Skeletal muscle satellite cell (primary cell): ENCODE measurements around the gene SKP1.

Experiments
- H3K27me3 ChIP-seq: 2 replicates; pipeline ENCODE4 v1.7.0; 2013; ENCODE audit warnings: low read length; ENCODE audit not compliant: control insufficient read depth, insufficient read depth
- H3K36me3 ChIP-seq: 2 replicates; pipeline ENCODE4 v1.7.0; 2013; ENCODE audit warnings: mild to moderate bottlenecking, control low read depth, low read length; ENCODE audit not compliant: insufficient read depth
- H3K4me1 ChIP-seq: 2 replicates; pipeline ENCODE4 v1.7.0; 2013; ENCODE audit warnings: low read length; ENCODE audit not compliant: control insufficient read depth, insufficient read depth
- H3K4me2 ChIP-seq: 2 replicates; pipeline ENCODE4 v1.7.0; 2013; ENCODE audit warnings: mild to moderate bottlenecking, low read length
- H3K4me3 ChIP-seq: 2 replicates; pipeline ENCODE4 v1.7.0; 2013; ENCODE audit warnings: low read length
- H3K9ac ChIP-seq: 2 replicates; pipeline ENCODE4 v1.7.0; 2013; ENCODE audit warnings: mild to moderate bottlenecking, low read depth, low read length, moderate library complexity
- H3K9me3 ChIP-seq: replicated peaks from 2 replicates; pipeline ENCODE4 v1.7.0; 2013; ENCODE audit warnings: mild to moderate bottlenecking, control low read depth, low read length

The SKP1 gene

DNA sequence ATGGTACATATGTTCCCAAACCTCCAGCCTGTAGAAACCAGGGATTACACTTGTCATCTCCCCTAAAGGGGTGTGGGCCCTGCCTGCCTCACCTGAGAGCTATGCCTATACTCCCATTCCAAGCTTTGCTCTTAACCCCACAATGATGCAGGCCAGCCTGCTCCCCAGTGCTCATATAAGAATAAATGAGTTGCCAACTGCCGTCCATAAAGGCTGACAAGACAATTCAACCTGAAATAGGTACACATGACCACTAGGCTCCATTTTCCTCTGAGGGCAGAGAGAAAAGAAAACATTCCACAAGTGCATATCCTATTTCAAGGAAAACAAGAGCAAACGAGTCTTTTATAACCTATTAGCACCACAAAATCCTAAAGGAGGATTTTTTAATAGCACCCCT, 28.4 kb downstream of the SKP1 start:
- H3K9ac ChIP-seq, result no peak overlapping the region
- H3K36me3 ChIP-seq, result peaks cover 70% of the 10 kb centered on the region
- H3K9me3 ChIP-seq, result no peaks in the 10 kb centered on the region
- H3K4me1 ChIP-seq, result peaks cover 3% of the 10 kb centered on the region
- no peak overlapping the region for H3K4me3 ChIP-seq
- no peaks in the 10 kb centered on the region for H3K27me3 ChIP-seq
- H3K4me2 ChIP-seq, result no peak overlapping the region

DNA sequence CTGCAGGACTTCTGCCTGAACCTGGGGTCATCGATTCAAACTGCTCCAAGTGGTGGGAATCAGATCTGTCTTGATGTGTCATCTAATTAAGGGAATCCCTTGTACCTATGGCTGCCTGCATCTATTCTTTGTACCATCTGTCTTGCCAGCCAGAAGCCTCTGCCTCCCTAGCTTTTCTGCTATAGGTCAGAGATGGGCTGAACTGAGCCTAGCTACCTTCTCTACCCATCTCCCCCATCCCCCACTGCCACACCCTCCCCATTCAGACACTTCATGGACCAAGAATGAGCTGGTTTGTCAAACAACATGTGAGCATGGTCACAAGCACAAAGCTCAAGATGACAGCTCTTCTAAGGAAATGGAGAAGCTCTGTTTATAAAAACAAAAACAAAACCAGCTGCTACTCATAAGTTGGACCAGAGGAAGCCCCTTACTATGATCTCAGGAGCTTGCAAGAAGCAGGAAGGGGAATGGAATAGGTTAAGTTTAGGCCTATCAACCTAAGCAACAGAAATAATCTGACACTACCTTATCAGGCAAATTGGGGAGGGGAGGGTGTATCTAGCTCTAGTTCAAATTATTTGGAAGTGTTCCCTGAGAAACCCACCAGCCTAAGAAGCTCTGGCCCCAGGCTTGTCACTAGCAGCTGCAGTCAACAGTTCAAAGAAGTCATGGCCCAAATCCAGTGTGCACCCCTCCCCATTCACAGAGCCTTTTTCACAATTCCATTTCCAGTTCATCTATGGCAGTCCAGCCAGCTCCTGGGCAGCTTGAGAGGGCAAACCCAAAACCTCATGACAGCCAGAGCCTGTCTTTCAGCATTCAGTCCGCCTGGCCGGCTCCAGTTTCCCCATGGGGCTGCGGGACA, 29.9 kb downstream of the SKP1 start:
- Histone ChIP-seq H3K36me3 (peaks cover 62% of the 10 kb centered on the region), H3K4me1 (no peaks in the 10 kb centered on the region), H3K4me3 (no peak overlapping the region), H3K9ac (no peak overlapping the region), H3K4me2 (no peak overlapping the region), H3K9me3 (no peaks in the 10 kb centered on the region), H3K27me3 (no peaks in the 10 kb centered on the region)

DNA sequence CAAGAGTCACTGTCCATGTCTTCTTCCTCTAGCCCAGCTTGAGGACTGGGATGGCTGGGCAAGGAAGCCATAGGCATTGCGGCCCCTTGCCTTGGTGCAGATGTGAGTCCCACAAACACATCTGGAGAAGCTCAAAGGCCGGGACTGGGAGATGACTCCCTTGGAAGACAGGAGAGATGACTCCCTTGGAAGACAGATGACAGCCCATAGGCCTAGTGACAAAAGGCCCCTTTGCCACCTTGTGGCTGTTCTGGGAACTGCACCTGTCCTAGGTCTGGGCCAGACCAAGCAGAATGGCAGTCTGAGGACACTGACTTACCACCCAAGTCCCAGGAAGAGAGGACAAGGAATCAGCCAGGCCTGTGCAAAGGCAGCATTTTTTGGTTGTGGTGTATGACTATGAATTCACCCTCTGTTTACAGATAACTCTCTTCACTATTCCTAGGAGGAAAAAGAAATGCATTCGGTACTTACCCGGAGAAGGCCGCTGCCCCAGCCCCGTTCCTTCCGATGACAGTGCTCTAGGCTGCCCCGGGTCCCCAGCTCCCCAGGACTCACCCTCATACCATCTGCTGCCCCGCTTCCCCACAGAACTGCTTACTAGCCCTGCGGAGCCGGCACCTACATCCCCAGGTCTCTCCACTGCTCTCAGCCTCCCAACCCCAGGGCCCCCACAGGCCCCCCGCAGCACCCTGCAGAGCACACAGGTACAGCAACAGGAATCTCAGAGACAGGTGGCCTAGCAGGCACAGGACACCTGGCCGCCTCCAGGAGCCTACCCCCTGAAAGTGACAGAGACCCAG, 30.8 kb downstream of the SKP1 start:
- no peak overlapping the region for H3K4me2 ChIP-seq
- H3K4me1 ChIP-seq, result no peaks in the 10 kb centered on the region
- H3K4me3 ChIP-seq, result no peak overlapping the region
- H3K9me3 ChIP-seq, result no peaks in the 10 kb centered on the region
- no peaks in the 10 kb centered on the region for H3K27me3 ChIP-seq
- peaks cover 57% of the 10 kb centered on the region for H3K36me3 ChIP-seq
- H3K9ac ChIP-seq, result no peak overlapping the region

DNA sequence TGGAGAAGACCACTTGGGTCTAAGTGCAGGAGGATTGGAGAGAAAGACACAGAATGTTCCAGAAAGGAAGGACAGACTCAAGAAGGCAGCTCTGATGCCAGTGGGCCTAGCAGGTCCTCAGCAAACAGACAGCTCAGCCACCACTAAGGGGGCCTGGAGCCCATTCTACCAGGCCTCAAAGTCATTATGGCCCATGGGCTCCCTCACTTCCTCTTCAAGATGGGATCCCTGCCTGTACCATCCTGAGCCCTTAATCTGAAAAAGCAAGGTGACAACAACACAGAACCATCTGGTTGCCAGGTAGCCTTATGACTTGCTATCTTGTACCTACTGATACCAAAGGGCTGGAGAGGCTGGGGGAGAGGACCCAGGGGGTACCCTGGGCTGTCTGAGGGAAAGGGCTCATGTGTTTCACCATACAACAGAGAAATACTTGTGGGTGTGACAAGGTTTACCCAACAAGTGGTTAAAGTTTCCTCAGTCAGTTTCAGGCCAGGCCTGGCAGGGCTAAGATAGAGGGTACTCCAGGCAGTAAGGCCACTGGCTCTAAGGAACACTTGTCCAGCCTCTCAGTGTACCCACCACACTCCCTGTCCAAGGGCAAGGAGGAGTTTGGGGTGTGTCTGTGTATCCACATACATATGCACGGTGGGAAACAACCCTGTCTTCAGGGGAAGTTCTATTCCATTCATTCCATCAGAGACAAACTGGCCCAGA, 31.6 kb downstream of the SKP1 start:
- Histone ChIP-seq H3K4me1 (no peaks in the 10 kb centered on the region), H3K27me3 (no peaks in the 10 kb centered on the region), H3K36me3 (peaks cover 52% of the 10 kb centered on the region), H3K9ac (no peak overlapping the region), H3K4me3 (no peak overlapping the region), H3K9me3 (no peaks in the 10 kb centered on the region), H3K4me2 (no peak overlapping the region)

DNA sequence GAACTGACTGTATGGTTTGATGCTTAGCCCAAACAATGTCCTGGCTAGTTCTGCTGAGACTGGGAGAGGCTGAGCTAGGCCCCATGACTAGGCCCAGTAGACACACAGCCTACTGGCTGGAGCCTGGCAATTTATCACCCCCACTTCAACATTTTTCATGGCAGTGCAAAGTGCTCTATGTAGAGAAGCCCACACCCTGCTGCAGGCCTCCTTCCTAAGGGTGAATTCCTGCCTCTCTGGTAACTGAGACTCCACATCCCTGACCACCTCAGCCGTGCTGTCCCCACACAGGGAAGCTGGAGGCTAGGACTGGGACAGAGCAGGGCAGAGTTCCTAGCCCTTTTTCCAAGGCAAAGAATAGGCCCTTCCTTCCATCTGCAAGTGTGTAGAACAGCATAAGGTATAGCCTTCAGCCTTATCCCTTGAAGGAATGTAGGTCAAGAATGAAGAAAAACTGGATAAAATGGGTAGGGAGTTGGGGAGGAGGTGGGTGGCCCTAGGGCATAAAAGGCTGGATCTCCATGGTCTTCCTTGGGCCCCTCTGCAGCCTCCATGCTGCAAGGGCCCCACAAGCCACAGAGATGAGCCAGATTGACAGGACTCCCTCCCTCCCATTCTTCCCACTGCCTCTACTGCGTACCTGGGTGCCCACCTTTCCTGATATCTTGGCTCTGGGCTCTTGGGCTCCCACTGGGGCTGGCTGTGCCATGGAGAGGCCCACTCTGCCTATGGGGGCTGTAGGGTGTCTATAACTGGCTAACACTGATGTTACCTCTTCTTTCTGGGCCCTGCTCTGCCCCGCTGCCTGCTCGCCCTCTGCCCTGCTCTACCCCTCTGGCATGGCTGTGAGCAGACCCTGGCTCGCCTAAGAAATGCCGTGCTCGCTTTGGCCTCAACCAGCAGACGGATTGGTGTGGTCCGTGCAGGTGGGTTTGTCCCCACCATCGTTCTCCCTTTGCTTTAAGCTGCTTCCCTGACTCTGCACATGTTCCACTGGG, 32.5 kb downstream of the SKP1 start:
- Histone ChIP-seq H3K36me3 (peaks cover 48% of the 10 kb centered on the region), H3K4me1 (no peaks in the 10 kb centered on the region), H3K9ac (no peak overlapping the region), H3K4me3 (no peak overlapping the region), H3K4me2 (no peak overlapping the region), H3K27me3 (no peaks in the 10 kb centered on the region), H3K9me3 (no peaks in the 10 kb centered on the region)

DNA sequence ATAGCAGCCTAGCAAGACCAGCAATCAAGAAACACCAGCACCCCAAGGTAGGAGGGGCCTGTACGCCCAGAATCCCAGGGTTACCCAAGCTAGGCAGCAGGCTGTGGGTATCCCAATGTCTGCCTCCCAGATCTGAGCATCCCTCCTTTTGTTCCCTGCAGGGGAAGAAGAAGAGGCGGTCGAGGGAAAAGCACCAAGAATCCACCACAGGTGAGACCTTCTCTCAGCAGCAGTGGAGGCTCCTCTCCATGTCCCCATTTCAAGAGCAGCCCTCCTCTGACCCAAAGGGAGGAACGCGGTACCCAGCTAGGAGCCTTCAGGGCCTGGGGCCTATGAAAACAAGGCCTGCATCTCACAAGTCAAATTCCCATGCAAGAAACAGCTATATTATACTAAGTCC, 33.3 kb downstream of the SKP1 start:
- H3K9me3 ChIP-seq, result no peaks in the 10 kb centered on the region
- H3K4me3 ChIP-seq, result no peak overlapping the region
- H3K9ac ChIP-seq, result no peak overlapping the region
- no peaks in the 10 kb centered on the region for H3K27me3 ChIP-seq
- no peak overlapping the region for H3K4me2 ChIP-seq
- peaks cover 43% of the 10 kb centered on the region for H3K36me3 ChIP-seq
- H3K4me1 ChIP-seq, result peaks cover 4% of the 10 kb centered on the region

DNA sequence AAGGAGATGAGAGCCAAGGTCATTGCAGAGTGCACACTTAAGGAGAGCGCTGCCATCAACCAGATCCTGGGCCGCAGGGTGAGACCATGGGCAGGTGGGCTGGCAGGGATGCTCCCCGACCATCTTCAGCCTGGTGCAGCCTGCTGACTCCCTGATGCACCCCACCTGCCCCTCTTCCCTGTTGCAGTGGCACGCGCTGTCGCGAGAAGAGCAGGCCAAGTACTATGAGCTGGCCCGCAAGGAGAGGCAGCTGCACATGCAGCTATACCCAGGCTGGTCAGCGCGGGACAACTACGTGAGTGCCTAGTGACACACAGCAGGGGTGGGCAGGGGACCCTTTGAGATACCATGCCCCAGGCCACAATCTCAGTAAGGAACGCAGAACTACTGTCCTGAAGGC, 33.9 kb downstream of the SKP1 start:
- Histone ChIP-seq H3K4me3 (no peak overlapping the region), H3K4me2 (no peak overlapping the region)

DNA sequence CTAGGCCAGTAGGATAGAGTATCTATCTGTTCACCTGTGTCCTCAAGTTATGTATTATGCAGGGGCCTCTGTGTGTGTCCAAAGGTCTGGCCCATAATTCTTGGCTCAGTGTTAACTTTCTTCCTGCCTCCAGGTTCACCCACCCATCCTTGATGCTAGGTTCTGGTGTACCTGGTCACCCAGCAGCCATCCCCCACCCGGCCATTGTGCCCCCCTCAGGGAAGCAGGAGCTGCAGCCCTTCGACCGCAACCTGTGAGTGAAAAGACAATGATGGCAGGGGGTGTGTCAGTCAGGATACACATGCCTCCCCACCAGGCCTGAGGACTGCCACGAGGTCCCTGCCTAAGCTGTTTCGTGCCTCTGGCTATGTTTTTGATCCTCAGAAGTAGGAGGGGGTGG, 34.7 kb downstream of the SKP1 start:
- no peak overlapping the region for H3K4me2 ChIP-seq
- peaks cover 8% of the 10 kb centered on the region for H3K4me1 ChIP-seq
- no peaks in the 10 kb centered on the region for H3K27me3 ChIP-seq
- no peak overlapping the region for H3K4me3 ChIP-seq
- no peak overlapping the region for H3K9ac ChIP-seq
- H3K36me3 ChIP-seq, result peaks cover 35% of the 10 kb centered on the region
- H3K9me3 ChIP-seq, result no peaks in the 10 kb centered on the region

More for the DNA sequence above, 33.9 kb downstream of the SKP1 start:
- H3K9ac ChIP-seq, result no peak overlapping the region
- H3K4me1 ChIP-seq, result peaks cover 8% of the 10 kb centered on the region
- no peaks in the 10 kb centered on the region for H3K27me3 ChIP-seq
- H3K36me3 ChIP-seq, result peaks cover 37% of the 10 kb centered on the region
- no peaks in the 10 kb centered on the region for H3K9me3 ChIP-seq

DNA sequence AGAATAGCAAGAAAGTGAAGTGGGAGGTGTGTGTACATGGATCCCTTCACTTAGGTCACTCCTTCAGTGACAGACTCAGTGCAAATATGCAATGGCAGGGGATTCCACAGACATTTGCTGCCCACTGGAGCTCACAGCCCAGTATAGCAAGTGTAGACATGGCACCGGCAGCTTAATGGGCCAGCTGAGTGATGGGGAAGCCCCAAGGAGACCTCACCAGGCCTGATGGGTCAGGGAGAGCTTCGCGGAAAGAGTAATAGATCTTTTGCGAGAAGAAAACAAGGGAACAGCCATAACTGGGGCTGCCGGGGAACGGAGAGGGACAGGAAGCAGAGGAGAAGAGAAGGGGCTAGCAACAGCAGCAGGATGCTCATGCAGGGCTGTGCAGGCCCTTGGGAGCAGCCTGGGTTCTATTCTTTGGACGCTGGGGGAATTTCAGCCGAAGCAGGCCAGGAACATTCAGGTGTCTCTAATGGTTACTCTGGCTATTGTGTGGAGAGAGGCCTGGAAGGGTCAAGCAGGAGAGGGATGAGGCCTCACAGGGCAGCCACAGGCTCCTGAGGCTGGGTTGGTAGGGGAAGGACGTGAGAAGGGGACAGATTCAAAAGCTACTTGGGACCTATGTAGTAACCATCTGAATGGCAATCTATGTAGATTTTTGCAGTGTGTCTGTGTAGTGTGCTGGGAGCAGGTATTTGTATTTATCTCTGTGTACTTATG, 35.3 kb downstream of the SKP1 start:
- no peak overlapping the region for H3K4me3 ChIP-seq
- H3K4me2 ChIP-seq, result no peak overlapping the region
- peaks cover 8% of the 10 kb centered on the region for H3K4me1 ChIP-seq
- H3K27me3 ChIP-seq, result no peaks in the 10 kb centered on the region
- no peak overlapping the region for H3K9ac ChIP-seq
- H3K36me3 ChIP-seq, result peaks cover 38% of the 10 kb centered on the region
- H3K9me3 ChIP-seq, result no peaks in the 10 kb centered on the region

DNA sequence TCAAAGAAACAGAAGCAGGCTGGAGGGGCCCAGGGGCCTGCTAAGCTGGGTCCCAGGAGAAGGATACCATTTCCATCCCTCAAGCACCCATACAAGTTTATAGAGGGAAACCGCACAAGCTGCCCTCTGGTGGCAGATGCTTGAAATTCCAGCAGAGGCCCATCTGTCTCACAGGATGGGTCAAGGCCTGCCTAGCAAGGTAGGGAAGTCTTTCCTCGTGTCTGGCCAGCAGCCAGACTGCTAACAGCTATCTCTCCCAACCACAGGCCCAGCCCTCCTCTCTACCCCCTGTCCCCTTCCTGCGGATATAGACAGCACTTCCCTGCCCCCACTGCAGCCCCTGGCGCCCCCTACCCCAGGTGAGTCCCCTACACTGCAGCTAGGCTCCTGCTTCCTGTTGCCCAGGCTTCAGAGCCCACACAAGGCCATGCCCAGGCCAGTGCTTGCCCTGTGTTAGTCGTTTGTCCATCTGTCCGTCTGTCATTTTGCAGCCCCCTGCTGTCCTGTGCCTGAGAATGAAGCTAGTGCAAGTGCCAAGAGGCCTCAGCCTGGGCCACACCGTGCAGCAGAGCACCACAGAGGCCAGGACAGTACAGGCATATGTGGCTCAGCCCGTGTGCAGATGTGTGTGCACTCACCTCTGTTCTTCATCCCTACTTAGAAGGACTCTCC, 36.1 kb downstream of the SKP1 start:
- no peak overlapping the region for H3K9ac ChIP-seq
- H3K36me3 ChIP-seq, result peaks cover 45% of the 10 kb centered on the region
- H3K4me3 ChIP-seq, result no peak overlapping the region
- H3K4me1 ChIP-seq, result peaks cover 8% of the 10 kb centered on the region
- no peaks in the 10 kb centered on the region for H3K9me3 ChIP-seq
- H3K27me3 ChIP-seq, result no peaks in the 10 kb centered on the region
- H3K4me2 ChIP-seq, result no peak overlapping the region
